ENCODE data around the gene CTDP1.

GRCh38 chr18:79664525-79665125, 15.0 kb upstream of the CTDP1 start:
- TF ChIP-seq POLR2AphosphoS5 (IDR thresholded peaks at IDR 0.05; ENCODE audit: borderline replicate concordance, low read depth, low read length) (no peak), EZH2 (IDR thresholded peaks at IDR 0.05) (no peak)
